Astrocyte (in vitro differentiated cells and primary cell): Measurements from ENCODE around the gene FAM53B.

Experiments
- CTCF ChIP-seq: IDR thresholded peaks from 2 replicates; pipeline ENCODE4 v1.5.1; 2011; ENCODE audit warnings: low read depth, mild to moderate bottlenecking, inconsistent platforms, low read length, moderate library complexity; ENCODE audit not compliant: insufficient read depth
- EZH2 ChIP-seq: IDR thresholded peaks from 2 replicates; pipeline ENCODE4 v1.6.1; 2012; ENCODE audit warnings: mild to moderate bottlenecking, low read length, inconsistent platforms; ENCODE audit not compliant: insufficient read depth

GRCh38 chr10:124670849-124671248 is 73.3 kb downstream of the FAM53B start:
- TF ChIP-seq CTCF (no peak), EZH2 (no peak)
